Tibial nerve (tissue), 4 donors: Measurements from ENCODE around the gene CEP97.

ENCODE experiments used
- EP300 ChIP-seq, 2 donors: sonication (generic); formaldehyde crosslinking; IDR thresholded peaks; one replicate each; pipeline ENCODE4 v1.6.1; 2017; ENCODE audit warnings: antibody characterized with exemption in 2 of 2, mild to moderate bottlenecking in 1 of 2
- POLR2A ChIP-seq, 2 donors: fragments of 450-650 bp; IDR thresholded peaks; one replicate each; pipeline ENCODE4 v1.6.1; 2017; ENCODE audit warnings: antibody characterized with exemption in 2 of 2, mild to moderate bottlenecking in 2 of 2, moderate library complexity in 2 of 2
- TF ChIP-seq, protein P1 (sequence below), 5 experiments: fragments of 200-600 bp in 3 of 5; fragments of 450-650 bp in 2 of 5; sonication (generic) in 3 of 5; IDR thresholded peaks; one replicate each; pipeline ENCODE4 v1.5.1; 2016 to 2019; ENCODE audit warnings: antibody characterized with exemption in 5 of 5, mild to moderate bottlenecking in 3 of 5, moderate library complexity in 2 of 5

DNA sequence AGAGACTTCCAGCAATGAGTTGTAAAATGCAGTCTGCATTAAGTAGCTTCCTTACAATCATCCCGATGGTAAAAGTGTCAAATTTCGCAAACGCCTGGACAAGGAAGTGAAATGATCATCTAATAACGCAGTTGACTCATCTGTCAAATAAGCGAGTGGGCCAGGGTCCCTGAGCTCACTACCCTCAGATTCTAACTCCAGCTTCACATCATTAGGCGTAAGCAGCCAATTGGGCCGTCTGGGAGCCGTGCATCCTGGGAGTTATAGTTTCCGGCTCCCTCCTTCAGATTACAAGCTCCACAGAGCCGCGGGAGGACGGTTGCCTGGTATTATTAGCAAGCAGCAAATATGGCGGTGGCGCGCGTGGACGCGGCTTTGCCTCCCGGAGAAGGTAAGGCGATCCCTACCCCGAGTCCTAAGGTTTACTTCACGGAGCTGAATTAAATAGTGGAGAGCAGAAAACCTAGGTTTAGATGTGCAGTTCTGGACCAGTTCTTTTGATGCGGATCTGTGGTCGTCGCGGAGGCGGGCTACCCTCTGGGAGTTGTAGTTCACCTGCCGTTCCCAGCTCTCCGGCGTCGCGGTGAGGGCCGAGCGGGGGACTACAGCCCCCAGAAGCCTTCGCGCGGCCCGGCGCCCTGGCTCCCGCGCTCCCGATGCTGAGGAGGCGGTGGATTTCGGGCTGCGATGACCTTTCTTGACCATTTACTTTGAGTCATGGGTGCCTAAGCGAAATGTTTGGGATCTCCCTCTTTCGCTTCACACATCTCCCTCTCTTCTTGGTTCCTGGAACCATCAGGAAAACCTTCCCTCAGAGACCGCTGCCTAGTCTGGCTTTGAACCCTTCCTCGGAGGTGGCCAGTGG is at the start of gene CEP97:
- TF ChIP-seq, protein P1, sequence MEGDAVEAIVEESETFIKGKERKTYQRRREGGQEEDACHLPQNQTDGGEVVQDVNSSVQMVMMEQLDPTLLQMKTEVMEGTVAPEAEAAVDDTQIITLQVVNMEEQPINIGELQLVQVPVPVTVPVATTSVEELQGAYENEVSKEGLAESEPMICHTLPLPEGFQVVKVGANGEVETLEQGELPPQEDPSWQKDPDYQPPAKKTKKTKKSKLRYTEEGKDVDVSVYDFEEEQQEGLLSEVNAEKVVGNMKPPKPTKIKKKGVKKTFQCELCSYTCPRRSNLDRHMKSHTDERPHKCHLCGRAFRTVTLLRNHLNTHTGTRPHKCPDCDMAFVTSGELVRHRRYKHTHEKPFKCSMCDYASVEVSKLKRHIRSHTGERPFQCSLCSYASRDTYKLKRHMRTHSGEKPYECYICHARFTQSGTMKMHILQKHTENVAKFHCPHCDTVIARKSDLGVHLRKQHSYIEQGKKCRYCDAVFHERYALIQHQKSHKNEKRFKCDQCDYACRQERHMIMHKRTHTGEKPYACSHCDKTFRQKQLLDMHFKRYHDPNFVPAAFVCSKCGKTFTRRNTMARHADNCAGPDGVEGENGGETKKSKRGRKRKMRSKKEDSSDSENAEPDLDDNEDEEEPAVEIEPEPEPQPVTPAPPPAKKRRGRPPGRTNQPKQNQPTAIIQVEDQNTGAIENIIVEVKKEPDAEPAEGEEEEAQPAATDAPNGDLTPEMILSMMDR (IDR thresholded peaks at IDR 0.05): peak in 2 of 5 experiments; percentile 13 to 41
- TF ChIP-seq EP300 (IDR thresholded peaks at IDR 0.05) (peak; percentile 35 to 92), POLR2A (IDR thresholded peaks at IDR 0.05) (peak in 1 of 2 donors; percentile 50)
